GM23338 (cell line): ENCODE measurements around the gene DNAJB8.

Experiments used
- CREB1 ChIP-seq: fragments of 250-450 bp; sonication (Bioruptor Pico); IDR thresholded peaks from 2 replicates; pipeline ENCODE4 v1.5.0; 2020; ENCODE audit warnings: low read depth, mild to moderate bottlenecking, moderate library complexity
- ETS1 ChIP-seq: IDR thresholded peaks from 2 replicates; pipeline ENCODE4 v1.6.1; 2016; ENCODE audit warnings: antibody characterized with exemption
- EZH2 ChIP-seq: fragments of 200-600 bp; sonication (generic); IDR thresholded peaks from one replicate; pipeline ENCODE4 v1.8.0; 2017; ENCODE audit warnings: antibody characterized with exemption, mild to moderate bottlenecking, low read depth; ENCODE audit not compliant: unreplicated experiment
- EZH2phosphoT487 ChIP-seq: fragments of 200-600 bp; sonication (generic); IDR thresholded peaks from one replicate; pipeline ENCODE4 v1.8.1; 2018; ENCODE audit warnings: antibody characterized with exemption; ENCODE audit not compliant: unreplicated experiment
- JUNB ChIP-seq: IDR thresholded peaks from one replicate; pipeline ENCODE4 v1.6.1; 2016; ENCODE audit warnings: antibody characterized with exemption; ENCODE audit not compliant: unreplicated experiment
- POLR2AphosphoS5 ChIP-seq: IDR thresholded peaks from 2 replicates; pipeline ENCODE4 v1.6.1; 2016; ENCODE audit warnings: antibody characterized with exemption, low read depth
- REST ChIP-seq: IDR thresholded peaks from one replicate; pipeline ENCODE4 v1.6.1; 2018; ENCODE audit warnings: antibody characterized with exemption; ENCODE audit not compliant: unreplicated experiment
- STAT1 ChIP-seq: IDR thresholded peaks from one replicate; pipeline ENCODE4 v1.6.1; 2016; ENCODE audit warnings: antibody characterized with exemption; ENCODE audit not compliant: unreplicated experiment
- ZNF331 ChIP-seq: fragments of 250-450 bp; sonication (Bioruptor Pico); IDR thresholded peaks from 2 replicates; pipeline ENCODE4 v1.5.0; 2020; ENCODE audit warnings: low read depth, mild to moderate bottlenecking, moderate library complexity
- TF ChIP-seq, protein P1 (sequence below), 2 experiments: fragments of 200-600 bp in 1 of 2; sonication (generic) in 1 of 2; conservative IDR thresholded peaks; 2 replicates each; pipeline versions ENCODE4 v1.5.1 to v1.6.1; 2016 to 2017; ENCODE audit warnings: antibody characterized with exemption in 2 of 2, low read depth in 2 of 2, mild to moderate bottlenecking in 2 of 2, moderate library complexity in 1 of 2
- TF ChIP-seq, protein P2 (sequence below): fragments of 250-450 bp; sonication (Bioruptor Pico); IDR thresholded peaks from 2 replicates; pipeline ENCODE4 v1.5.0; 2020; ENCODE audit warnings: mild to moderate bottlenecking, moderate library complexity

GRCh38 chr3:128421966-128422365, 44.7 kb downstream of the DNAJB8 start:
- TF ChIP-seq POLR2AphosphoS5 (no peak), CREB1 (CRISPR knock-in tag) (no peak), EZH2phosphoT487 (no peak), ETS1 (no peak), EZH2 (no peak), REST (no peak), JUNB (no peak), ZNF331 (CRISPR knock-in tag) (no peak), STAT1 (no peak)
- TF ChIP-seq, protein P1, sequence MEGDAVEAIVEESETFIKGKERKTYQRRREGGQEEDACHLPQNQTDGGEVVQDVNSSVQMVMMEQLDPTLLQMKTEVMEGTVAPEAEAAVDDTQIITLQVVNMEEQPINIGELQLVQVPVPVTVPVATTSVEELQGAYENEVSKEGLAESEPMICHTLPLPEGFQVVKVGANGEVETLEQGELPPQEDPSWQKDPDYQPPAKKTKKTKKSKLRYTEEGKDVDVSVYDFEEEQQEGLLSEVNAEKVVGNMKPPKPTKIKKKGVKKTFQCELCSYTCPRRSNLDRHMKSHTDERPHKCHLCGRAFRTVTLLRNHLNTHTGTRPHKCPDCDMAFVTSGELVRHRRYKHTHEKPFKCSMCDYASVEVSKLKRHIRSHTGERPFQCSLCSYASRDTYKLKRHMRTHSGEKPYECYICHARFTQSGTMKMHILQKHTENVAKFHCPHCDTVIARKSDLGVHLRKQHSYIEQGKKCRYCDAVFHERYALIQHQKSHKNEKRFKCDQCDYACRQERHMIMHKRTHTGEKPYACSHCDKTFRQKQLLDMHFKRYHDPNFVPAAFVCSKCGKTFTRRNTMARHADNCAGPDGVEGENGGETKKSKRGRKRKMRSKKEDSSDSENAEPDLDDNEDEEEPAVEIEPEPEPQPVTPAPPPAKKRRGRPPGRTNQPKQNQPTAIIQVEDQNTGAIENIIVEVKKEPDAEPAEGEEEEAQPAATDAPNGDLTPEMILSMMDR (conservative IDR thresholded peaks at IDR 0.05; ENCODE audit: low read depth in 2 of 2): no peak
- TF ChIP-seq, protein P2, sequence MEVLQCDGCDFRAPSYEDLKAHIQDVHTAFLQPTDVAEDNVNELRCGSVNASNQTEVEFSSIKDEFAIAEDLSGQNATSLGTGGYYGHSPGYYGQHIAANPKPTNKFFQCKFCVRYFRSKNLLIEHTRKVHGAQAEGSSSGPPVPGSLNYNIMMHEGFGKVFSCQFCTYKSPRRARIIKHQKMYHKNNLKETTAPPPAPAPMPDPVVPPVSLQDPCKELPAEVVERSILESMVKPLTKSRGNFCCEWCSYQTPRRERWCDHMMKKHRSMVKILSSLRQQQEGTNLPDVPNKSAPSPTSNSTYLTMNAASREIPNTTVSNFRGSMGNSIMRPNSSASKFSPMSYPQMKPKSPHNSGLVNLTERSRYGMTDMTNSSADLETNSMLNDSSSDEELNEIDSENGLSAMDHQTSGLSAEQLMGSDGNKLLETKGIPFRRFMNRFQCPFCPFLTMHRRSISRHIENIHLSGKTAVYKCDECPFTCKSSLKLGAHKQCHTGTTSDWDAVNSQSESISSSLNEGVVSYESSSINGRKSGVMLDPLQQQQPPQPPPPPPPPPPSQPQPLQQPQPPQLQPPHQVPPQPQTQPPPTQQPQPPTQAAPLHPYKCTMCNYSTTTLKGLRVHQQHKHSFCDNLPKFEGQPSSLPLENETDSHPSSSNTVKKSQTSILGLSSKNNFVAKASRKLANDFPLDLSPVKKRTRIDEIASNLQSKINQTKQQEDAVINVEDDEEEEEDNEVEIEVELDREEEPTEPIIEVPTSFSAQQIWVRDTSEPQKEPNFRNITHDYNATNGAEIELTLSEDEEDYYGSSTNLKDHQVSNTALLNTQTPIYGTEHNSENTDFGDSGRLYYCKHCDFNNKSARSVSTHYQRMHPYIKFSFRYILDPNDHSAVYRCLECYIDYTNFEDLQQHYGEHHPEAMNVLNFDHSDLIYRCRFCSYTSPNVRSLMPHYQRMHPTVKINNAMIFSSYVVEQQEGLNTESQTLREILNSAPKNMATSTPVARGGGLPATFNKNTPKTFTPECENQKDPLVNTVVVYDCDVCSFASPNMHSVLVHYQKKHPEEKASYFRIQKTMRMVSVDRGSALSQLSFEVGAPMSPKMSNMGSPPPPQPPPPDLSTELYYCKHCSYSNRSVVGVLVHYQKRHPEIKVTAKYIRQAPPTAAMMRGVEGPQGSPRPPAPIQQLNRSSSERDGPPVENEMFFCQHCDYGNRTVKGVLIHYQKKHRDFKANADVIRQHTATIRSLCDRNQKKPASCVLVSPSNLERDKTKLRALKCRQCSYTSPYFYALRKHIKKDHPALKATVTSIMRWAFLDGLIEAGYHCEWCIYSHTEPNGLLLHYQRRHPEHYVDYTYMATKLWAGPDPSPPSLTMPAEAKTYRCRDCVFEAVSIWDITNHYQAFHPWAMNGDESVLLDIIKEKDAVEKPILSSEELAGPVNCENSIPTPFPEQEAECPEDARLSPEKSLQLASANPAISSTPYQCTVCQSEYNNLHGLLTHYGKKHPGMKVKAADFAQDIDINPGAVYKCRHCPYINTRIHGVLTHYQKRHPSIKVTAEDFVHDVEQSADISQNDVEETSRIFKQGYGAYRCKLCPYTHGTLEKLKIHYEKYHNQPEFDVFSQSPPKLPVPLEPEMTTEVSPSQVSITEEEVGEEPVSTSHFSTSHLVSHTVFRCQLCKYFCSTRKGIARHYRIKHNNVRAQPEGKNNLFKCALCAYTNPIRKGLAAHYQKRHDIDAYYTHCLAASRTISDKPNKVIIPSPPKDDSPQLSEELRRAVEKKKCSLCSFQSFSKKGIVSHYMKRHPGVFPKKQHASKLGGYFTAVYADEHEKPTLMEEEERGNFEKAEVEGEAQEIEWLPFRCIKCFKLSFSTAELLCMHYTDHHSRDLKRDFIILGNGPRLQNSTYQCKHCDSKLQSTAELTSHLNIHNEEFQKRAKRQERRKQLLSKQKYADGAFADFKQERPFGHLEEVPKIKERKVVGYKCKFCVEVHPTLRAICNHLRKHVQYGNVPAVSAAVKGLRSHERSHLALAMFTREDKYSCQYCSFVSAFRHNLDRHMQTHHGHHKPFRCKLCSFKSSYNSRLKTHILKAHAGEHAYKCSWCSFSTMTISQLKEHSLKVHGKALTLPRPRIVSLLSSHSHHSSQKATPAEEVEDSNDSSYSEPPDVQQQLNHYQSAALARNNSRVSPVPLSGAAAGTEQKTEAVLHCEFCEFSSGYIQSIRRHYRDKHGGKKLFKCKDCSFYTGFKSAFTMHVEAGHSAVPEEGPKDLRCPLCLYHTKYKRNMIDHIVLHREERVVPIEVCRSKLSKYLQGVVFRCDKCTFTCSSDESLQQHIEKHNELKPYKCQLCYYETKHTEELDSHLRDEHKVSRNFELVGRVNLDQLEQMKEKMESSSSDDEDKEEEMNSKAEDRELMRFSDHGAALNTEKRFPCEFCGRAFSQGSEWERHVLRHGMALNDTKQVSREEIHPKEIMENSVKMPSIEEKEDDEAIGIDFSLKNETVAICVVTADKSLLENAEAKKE (CRISPR knock-in tag): no peak
